ENCODE results near the gene GFY. TPM values are rescaled to one million over a fixed set of nuclear protein-coding genes. Genes with fewer than 3 reads are reported as not detected.
A peak's percentile ranks its signal among the peaks of the same experiment; 100 is the strongest.
"Not testable (repeated sequence)": the region's sequence is repeated elsewhere in the genome, so short reads cannot be mapped to it uniquely, and the experiment has no call there.

Gene GFY
- total RNA-seq, 1 experiment from 2014 or later = not detected

DNA sequence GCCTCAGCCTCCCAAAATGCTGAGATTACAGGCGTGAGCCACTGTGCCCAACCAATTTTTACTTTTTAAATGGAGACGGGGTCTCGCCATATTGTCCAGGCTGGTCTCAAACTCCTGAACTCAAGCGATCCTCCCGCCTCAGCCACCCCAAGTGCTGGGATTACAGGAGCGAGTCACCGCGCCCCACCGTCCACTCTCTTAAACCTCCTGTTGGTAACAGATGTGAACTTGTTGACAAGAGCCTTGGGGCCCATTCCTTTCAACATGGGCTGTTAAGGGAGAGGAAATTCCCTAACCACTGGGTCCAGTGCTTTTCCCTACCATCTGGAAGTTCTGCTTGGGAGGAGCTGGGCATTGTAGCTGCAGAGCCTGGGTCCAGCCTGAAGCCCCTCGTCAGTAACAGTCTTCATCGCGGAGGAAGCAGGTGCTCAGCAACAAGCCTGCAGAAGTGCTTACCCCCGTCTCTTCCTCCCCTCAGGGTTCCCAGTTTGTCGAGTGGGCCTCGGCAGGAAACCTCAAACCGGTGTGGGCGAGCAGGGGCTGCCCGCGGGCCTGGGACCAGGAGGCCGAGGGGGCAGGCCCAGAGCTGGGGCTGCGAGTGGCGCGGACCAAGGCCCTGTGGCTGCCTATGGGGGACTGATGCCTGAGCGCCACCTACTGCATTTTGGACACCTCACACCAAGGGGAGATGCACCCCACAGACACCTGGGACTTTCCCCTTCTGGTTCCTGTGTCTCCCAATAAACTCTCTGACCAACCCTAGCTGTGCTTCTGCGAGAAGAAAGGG is 44.8 kb downstream of the GFY start:
- peak; percentile 70 for DNase-seq
- Histone ChIP-seq H3K36me3 (replicated peaks; ENCODE audit: control insufficient read depth, insufficient read depth, low read length) (peaks cover 3% of the 10 kb centered on the region), H3K27me3 (ENCODE audit: control insufficient read depth, insufficient read depth, low read length) (peaks cover 6% of the 10 kb centered on the region), H3K4me3 (ENCODE audit: insufficient read depth, low read depth, low read length) (no peak overlapping the region)

DNA sequence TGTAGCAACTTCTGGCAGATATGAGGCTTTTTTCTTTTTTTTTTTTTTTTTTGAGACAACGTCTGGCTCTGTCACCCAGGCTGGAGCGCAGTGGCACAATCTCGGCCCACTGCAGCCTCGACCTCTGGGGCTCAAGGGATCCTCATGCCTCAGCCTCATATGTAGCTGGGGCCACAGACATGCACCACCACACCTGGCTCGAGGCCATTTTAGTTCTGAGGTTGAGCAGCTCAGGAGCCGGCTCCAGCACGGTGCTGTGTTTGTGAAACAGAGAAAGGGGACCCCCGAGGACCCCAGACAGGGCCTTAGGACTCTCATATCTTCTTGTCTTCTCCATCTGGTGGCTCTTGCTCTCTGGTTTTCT is 45.4 kb downstream of the GFY start:
- peak; percentile 4 for DNase-seq
- peaks cover 11% of the 10 kb centered on the region for H3K27me3 ChIP-seq (ENCODE audit: control insufficient read depth, insufficient read depth, low read length)
- H3K36me3 ChIP-seq (replicated peaks; ENCODE audit: control insufficient read depth, insufficient read depth, low read length) = peaks cover 3% of the 10 kb centered on the region
- H3K4me3 ChIP-seq (ENCODE audit: insufficient read depth, low read depth, low read length) = no peak overlapping the region

- peaks cover 3% of the 10 kb centered on the region for H3K36me3 ChIP-seq (replicated peaks; ENCODE audit: control insufficient read depth, insufficient read depth, low read length)
- peaks cover 11% of the 10 kb centered on the region for H3K27me3 ChIP-seq (ENCODE audit: control insufficient read depth, insufficient read depth, low read length)
- peak; percentile 30 for DNase-seq
- H3K4me3 ChIP-seq (ENCODE audit: insufficient read depth, low read depth, low read length) = no peak overlapping the region
Measured at GRCh38 chr19:49472936-49473335, 47.7 kb downstream of the GFY start.

DNA sequence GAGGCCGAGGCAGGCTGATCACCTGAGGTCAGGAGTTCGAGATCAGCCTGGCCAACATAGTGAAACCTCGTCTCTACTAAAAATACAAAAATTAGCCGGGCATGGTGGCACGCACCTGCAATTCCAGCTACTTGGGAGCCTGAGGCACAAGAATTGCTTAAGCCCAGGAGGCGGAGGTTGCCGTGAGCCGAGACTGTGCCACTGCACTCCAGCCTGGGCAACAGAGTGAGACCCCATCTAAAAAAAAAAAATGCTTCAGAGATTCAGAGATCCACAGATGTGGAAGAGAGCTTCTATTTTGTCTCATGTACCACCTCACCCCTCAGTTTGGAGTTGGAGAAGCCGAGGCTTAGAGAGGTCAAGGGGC is 48.3 kb downstream of the GFY start:
- not testable (repeated sequence) for H3K4me3 ChIP-seq (ENCODE audit: insufficient read depth, low read depth, low read length); H3K36me3 ChIP-seq (replicated peaks; ENCODE audit: control insufficient read depth, insufficient read depth, low read length); DNase-seq
- H3K27me3 ChIP-seq (ENCODE audit: control insufficient read depth, insufficient read depth, low read length) = peaks cover 11% of the 10 kb centered on the region

- Histone ChIP-seq H3K36me3 (replicated peaks; ENCODE audit: control insufficient read depth, insufficient read depth, low read length) (peaks cover 3% of the 10 kb centered on the region), H3K4me3 (ENCODE audit: insufficient read depth, low read depth, low read length) (peak within 1 kb of the TSS; percentile 34), H3K27me3 (ENCODE audit: control insufficient read depth, insufficient read depth, low read length) (peaks cover 11% of the 10 kb centered on the region)
- peak; percentile 97 for DNase-seq
Measured at GRCh38 chr19:49473868-49474541, 48.8 kb downstream of the GFY start, which contains the start of gene FLT3LG. TSS of gene FLT3LG (plus strand) at chr19:49474215. CDS start at chr19:49474640, 425 bp downstream.

GRCh38 chr19:49474542-49474924 is 49.3 kb downstream of the GFY start:
- H3K4me3 ChIP-seq (ENCODE audit: insufficient read depth, low read depth, low read length) = peak overlapping the region; percentile 34
- H3K27me3 ChIP-seq (ENCODE audit: control insufficient read depth, insufficient read depth, low read length) = peaks cover 11% of the 10 kb centered on the region
- DNase-seq = no peak
- H3K36me3 ChIP-seq (replicated peaks; ENCODE audit: control insufficient read depth, insufficient read depth, low read length) = peaks cover 3% of the 10 kb centered on the region

DNA sequence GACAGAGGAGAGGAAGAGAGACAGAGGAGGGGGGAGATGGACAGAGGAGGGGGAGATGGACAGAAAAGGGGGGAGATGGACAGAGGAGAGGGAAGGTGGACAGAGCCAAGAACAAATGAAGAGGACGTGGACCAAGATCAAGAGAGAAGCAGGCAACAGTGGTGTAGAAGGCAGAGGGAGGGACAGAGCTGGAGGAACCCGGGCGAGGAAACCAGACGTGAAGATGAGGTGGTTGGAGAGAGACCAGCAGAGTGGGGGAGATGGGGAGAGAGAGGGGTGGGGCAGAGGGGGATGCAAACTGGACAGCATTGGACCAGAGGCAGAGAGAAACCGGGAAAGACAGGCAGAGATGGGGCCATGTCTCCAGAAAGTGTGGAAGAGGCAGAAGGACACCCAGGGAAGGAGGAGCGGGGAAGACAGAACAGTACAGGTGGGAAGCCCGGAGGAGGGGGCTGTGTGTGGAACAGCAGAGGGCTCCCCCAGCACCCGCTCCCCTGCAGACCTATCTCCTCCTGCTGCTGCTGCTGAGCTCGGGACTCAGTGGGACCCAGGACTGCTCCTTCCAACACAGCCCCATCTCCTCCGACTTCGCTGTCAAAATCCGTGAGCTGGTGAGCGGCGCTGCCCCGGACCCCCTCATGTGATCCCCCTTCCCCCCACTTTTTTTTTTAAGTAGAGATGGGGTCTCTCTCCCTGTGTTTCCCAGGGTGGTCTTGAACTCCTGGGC is 50.2 kb downstream of the GFY start:
- H3K4me3 ChIP-seq (ENCODE audit: insufficient read depth, low read depth, low read length) = no peak overlapping the region
- no peaks in the 10 kb centered on the region for H3K36me3 ChIP-seq (replicated peaks; ENCODE audit: control insufficient read depth, insufficient read depth, low read length)
- peaks cover 11% of the 10 kb centered on the region for H3K27me3 ChIP-seq (ENCODE audit: control insufficient read depth, insufficient read depth, low read length)
- DNase-seq = peak; percentile 41

DNA sequence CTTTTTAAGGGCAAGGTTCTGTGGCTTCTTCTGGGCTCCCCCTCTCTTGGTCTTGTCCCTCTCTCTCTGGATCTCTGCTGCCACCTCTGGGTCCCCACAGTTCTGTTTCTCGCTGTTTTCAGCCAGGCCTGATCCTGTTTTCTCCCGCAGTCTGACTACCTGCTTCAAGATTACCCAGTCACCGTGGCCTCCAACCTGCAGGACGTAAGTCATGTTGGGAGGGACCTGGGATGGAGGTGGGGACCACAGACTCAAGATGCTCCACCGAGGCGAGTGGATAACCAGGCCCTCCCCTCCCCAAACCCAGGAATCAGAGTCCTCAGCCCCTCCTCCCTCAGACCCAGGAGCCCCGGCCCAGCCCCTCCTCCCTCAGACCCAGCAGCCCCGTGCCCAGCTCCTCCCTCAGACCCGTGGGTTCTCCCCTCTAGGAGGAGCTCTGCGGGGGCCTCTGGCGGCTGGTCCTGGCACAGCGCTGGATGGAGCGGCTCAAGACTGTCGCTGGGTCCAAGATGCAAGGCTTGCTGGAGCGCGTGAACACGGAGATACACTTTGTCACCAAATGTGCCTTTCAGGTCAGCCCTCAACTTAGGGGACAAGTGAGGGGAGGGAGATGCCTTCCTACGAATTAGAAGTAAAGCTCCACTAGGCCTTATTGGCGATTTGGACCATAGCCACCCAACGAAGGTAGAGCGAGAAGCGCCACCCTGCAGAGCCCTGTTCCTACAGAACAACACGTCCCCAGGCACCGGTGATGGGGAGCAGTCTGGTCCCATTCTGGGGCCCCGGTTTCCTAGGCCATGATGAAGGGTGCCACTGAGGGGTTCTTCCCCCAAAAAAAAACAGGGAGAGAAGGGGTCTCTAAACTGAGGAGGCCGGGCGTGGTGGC is 51.0 kb downstream of the GFY start:
- Histone ChIP-seq H3K27me3 (ENCODE audit: control insufficient read depth, insufficient read depth, low read length) (peaks cover 11% of the 10 kb centered on the region), H3K4me3 (ENCODE audit: insufficient read depth, low read depth, low read length) (peak overlapping the region; percentile 22)
- DNase-seq = peak; percentile 95

More for the DNA sequence above, 51.0 kb downstream of the GFY start:
- no peaks in the 10 kb centered on the region for H3K36me3 ChIP-seq (replicated peaks; ENCODE audit: control insufficient read depth, insufficient read depth, low read length)

Other genes starting within 250 kb of the GFY start
- 0.24 and 4.3 TPM in 2 replicates for gene SLC6A16, start 100.2 kb upstream of the GFY start, total RNA-seq (2014; rRNA removed; shearing (Covaris generic))
- 0.44 TPM in 1 of 2 replicates, not detected in the other for gene CD37, start 90.0 kb upstream of the GFY start, total RNA-seq (2014; rRNA removed; shearing (Covaris generic))
- 110 and 155 TPM in 2 replicates for gene TEAD2, start 63.0 kb upstream of the GFY start, total RNA-seq (2014; rRNA removed; shearing (Covaris generic))
- gene DKKL1, start 61.5 kb upstream of the GFY start, total RNA-seq (2014; rRNA removed; shearing (Covaris generic)) = 3.6 and 4.3 TPM in 2 replicates
- gene KASH5, start 37.1 kb upstream of the GFY start, total RNA-seq (2014; rRNA removed; shearing (Covaris generic)) = 0.21 and 0.26 TPM in 2 replicates
- gene PTH2, start 1.9 kb upstream of the GFY start, total RNA-seq (2014; rRNA removed; shearing (Covaris generic)) = not detected in 2 replicates
- gene SLC17A7, start 16.1 kb downstream of the GFY start, total RNA-seq (2014; rRNA removed; shearing (Covaris generic)) = 0.14 and 0.26 TPM in 2 replicates
- 172 and 194 TPM in 2 replicates for gene PIH1D1, start 26.4 kb downstream of the GFY start, total RNA-seq (2014; rRNA removed; shearing (Covaris generic))
- 55.5 and 62.2 TPM in 2 replicates for gene ALDH16A1, start 27.8 kb downstream of the GFY start, total RNA-seq (2014; rRNA removed; shearing (Covaris generic))
- 0.55 and 1.6 TPM in 2 replicates for gene FLT3LG, start 48.8 kb downstream of the GFY start, total RNA-seq (2014; rRNA removed; shearing (Covaris generic))
- 4,136 and 6,335 TPM in 2 replicates for gene RPL13A, start 62.2 kb downstream of the GFY start, total RNA-seq (2014; rRNA removed; shearing (Covaris generic))
- gene RPS11, start 71.0 kb downstream of the GFY start, total RNA-seq (2014; rRNA removed; shearing (Covaris generic)) = 2,449 and 2,647 TPM in 2 replicates
- 28.5 and 36.9 TPM in 2 replicates for gene FCGRT, start 87.3 kb downstream of the GFY start, total RNA-seq (2014; rRNA removed; shearing (Covaris generic))
- gene RCN3, start 102.6 kb downstream of the GFY start, total RNA-seq (2014; rRNA removed; shearing (Covaris generic)) = 28.2 and 29.2 TPM in 2 replicates
- 102 and 142 TPM in 2 replicates for gene NOSIP, start 155.2 kb downstream of the GFY start, total RNA-seq (2014; rRNA removed; shearing (Covaris generic))
- gene PRRG2, start 155.9 kb downstream of the GFY start, total RNA-seq (2014; rRNA removed; shearing (Covaris generic)) = 0.55 and 1.2 TPM in 2 replicates
- gene PRR12, start 165.8 kb downstream of the GFY start, total RNA-seq (2014; rRNA removed; shearing (Covaris generic)) = 8.2 and 10.8 TPM in 2 replicates
- 13.3 and 20.1 TPM in 2 replicates for gene RRAS, start 214.8 kb downstream of the GFY start, total RNA-seq (2014; rRNA removed; shearing (Covaris generic))
- gene SCAF1, start 216.8 kb downstream of the GFY start, total RNA-seq (2014; rRNA removed; shearing (Covaris generic)) = 32.9 and 37.0 TPM in 2 replicates
- gene IRF3, start 240.5 kb downstream of the GFY start, total RNA-seq (2014; rRNA removed; shearing (Covaris generic)) = 107 and 108 TPM in 2 replicates
- gene BCL2L12, start 240.5 kb downstream of the GFY start, total RNA-seq (2014; rRNA removed; shearing (Covaris generic)) = 34.3 and 42.5 TPM in 2 replicates

Data from H7 (cell line).